LNCAP (cell line): ENCODE measurements around the gene BABAM2.

Source experiments
- TF ChIP-seq, protein P1 (sequence below): fragments of 450-650 bp; IDR thresholded peaks from 2 replicates; pipeline ENCODE4 v1.5.1; 2017; ENCODE audit warnings: mild to moderate bottlenecking

The BABAM2 gene

GRCh38 chr2:28373854-28374253 is 483.3 kb downstream of the BABAM2 start:
- TF ChIP-seq, protein P1, sequence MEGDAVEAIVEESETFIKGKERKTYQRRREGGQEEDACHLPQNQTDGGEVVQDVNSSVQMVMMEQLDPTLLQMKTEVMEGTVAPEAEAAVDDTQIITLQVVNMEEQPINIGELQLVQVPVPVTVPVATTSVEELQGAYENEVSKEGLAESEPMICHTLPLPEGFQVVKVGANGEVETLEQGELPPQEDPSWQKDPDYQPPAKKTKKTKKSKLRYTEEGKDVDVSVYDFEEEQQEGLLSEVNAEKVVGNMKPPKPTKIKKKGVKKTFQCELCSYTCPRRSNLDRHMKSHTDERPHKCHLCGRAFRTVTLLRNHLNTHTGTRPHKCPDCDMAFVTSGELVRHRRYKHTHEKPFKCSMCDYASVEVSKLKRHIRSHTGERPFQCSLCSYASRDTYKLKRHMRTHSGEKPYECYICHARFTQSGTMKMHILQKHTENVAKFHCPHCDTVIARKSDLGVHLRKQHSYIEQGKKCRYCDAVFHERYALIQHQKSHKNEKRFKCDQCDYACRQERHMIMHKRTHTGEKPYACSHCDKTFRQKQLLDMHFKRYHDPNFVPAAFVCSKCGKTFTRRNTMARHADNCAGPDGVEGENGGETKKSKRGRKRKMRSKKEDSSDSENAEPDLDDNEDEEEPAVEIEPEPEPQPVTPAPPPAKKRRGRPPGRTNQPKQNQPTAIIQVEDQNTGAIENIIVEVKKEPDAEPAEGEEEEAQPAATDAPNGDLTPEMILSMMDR: no peak

DNA sequence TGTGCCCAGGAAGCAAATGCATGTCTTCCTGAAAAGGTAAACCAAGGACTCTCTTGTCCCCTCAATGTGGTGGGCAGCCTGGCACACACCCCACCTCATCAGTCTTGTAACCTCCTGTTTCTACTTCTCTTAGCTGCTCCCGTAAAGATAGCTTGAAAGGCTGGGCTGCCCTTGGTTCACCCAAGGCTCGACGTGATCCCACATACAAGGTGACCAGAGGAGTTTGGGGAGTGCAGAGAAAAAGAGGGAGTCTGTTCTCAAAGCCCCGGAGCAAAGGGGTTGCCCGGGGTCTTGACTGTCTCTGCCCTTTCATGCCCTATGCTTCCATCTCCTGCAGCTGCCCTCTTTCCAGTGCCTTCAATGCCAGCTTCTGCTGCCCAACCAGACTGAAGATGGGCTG is 483.8 kb downstream of the BABAM2 start:
- TF ChIP-seq, protein P1: no peak

DNA sequence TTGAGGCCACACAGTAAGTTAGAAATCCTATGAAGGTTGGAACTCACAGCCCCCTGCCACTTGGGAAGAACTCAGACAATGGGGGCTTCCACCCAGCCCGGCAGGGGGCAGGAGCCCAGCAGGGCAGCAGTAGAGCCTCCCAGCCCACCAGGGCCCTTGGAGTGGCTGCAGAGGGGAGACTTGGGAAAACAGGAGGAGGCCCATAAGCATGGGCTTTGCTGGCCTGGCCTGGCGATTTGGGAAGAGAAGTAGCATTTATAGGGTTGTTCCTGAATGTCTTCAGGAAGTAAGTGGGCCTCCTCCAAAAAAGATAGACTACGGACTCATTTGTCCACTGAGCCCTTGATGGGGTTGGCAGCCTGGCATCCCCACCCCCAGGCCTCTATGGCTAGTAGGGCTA is 484.7 kb downstream of the BABAM2 start:
- TF ChIP-seq, protein P1: no peak

DNA sequence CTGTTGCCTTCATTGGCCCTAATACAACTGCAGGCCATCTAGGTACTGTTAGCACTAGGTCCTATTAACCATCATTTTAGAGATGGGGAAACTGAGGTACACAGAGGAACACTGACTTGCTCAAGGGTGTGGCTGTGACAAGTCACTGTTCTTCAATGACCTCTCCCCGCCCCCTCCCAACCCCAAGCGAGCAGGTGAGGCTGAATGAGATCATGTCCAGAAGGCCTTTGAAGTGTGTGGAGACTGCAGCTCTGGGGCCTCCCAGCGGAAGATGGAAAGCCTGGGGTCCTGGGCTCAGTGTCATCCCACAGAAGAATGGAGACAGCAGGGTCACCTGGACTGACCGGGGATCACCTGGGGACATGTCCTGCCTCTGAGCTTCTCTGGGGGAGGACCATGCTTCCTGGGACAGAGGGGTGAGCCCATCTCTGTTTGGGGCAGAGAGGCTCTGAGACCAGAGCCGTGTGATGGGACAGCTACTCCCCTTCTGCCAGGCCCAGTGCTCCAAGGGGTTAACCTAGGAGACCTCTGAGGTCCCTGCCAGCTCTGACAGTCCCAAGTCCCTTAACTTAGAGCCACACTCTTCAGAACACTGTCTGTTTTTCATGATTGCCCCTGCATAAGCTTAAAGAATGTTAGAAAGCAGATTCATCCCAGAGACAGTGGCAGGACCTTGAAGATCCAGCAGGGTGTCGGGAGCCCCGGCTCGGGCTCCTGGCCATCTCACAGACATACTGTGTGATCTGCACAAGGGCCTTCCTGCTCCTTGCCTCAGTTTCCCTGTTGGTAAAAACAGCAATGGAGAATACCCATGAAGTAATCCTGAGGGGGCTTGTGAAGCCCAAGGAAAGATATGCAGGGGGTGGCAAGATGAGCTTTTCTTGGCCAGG is 485.5 kb downstream of the BABAM2 start:
- TF ChIP-seq, protein P1: no peak

- TF ChIP-seq, protein P1: no peak
These were observed 486.8 kb downstream of the BABAM2 start for GRCh38 chr2:28377195-28377816.

- TF ChIP-seq, protein P1: no peak
These were observed 487.6 kb downstream of the BABAM2 start for GRCh38 chr2:28377984-28378678.

DNA sequence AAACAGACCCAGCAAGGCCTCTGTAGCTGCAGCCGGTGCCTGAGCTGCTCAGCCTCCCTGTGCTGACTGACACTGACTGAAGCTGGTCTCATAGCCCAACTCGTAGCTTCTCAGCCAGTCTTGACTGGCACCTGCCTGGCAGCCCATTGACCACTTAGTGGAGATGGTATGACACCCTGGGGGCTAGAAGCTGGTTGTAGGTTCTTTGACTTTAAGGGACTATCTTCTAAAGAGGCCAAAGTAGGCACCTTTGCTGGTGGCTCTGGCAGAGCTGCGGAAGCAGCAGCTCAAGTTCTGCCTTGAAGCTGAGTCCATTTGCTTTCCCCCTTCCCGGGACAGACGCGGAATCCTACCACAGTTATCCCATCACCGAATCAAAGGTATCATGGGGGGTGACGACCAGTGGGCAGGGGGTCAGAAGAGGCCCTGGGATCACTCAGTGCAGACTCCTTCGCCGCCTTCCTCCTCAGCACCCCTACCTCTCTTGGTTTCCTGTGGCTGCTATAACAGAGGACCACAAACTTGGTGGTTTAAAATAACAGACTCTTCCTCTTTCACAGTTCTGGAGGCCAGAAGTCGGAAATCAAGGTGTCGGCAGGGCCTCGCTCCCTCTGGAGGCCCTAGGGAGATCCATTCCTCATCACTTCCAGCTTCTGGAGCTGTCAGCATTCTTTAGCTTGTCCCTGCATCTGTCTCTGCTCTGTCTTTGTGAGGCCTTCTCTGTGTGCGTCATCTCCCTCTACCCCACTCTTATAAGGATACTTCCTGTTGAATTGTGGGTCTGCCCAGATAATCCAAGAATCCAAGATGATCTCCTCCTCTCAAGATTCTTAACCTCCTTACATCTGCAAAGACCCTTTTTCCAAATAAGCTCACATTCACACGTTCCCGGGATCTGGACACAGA is 488.4 kb downstream of the BABAM2 start:
- TF ChIP-seq, protein P1: no peak
